ENCODE measurements around the gene KDM4F. TPM values are rescaled to one million over a fixed set of nuclear protein-coding genes. Genes with fewer than 3 reads are reported as not detected.
"Not testable (repeated sequence)": the region's sequence is repeated elsewhere in the genome, so short reads cannot be mapped to it uniquely, and the experiment has no call there.

Gene KDM4F
- total RNA-seq, 1 donor, result not detected

- no peak overlapping the region for H3K4me3 ChIP-seq (ENCODE audit: low read depth, low read length)
These were observed 20.9 kb upstream of the KDM4F start for GRCh38 chr11:95028357-95028756.

GRCh38 chr11:95033051-95033450, 16.2 kb upstream of the KDM4F start:
- no peak for TF ChIP-seq CTCF (IDR thresholded peaks at IDR 0.05; ENCODE audit: insufficient read depth, low read depth, low read length)
- no peak for DNase-seq (ENCODE audit: low read depth)
- no peak overlapping the region for H3K4me3 ChIP-seq (ENCODE audit: low read depth, low read length)

More at GRCh38 chr11:95028357-95028756, 20.9 kb upstream of the KDM4F start:
- DNase-seq (ENCODE audit: low read depth), result no peak
- no peak for TF ChIP-seq CTCF (IDR thresholded peaks at IDR 0.05; ENCODE audit: insufficient read depth, low read depth, low read length)

- DNase-seq (ENCODE audit: low read depth), result no peak
- TF ChIP-seq CTCF (IDR thresholded peaks at IDR 0.05; ENCODE audit: insufficient read depth, low read depth, low read length), result no peak
- no peak overlapping the region for H3K4me3 ChIP-seq (ENCODE audit: low read depth, low read length)
These were observed 13.9 kb upstream of the KDM4F start for GRCh38 chr11:95035316-95035715.

- peak overlapping the region; percentile 48 for H3K4me3 ChIP-seq (ENCODE audit: low read depth, low read length)
- not testable (repeated sequence) for DNase-seq (ENCODE audit: low read depth)
These were observed 11.7 kb upstream of the KDM4F start for GRCh38 chr11:95037356-95038035.

GRCh38 chr11:95042239-95042638, 7.0 kb upstream of the KDM4F start:
- TF ChIP-seq CTCF (IDR thresholded peaks at IDR 0.05; ENCODE audit: insufficient read depth, low read depth, low read length), result no peak
- no peak overlapping the region for H3K4me3 ChIP-seq (ENCODE audit: low read depth, low read length)
- no peak for DNase-seq (ENCODE audit: low read depth)

- no peak for TF ChIP-seq CTCF (IDR thresholded peaks at IDR 0.05; ENCODE audit: insufficient read depth, low read depth, low read length)
- no peak for DNase-seq (ENCODE audit: low read depth)
These were observed 6.3 kb upstream of the KDM4F start for GRCh38 chr11:95042906-95043305.

GRCh38 chr11:95044010-95044409, 5.2 kb upstream of the KDM4F start:
- DNase-seq (ENCODE audit: low read depth), result peak; percentile 51
- no peak overlapping the region for H3K4me3 ChIP-seq (ENCODE audit: low read depth, low read length)
- no peak for TF ChIP-seq CTCF (IDR thresholded peaks at IDR 0.05; ENCODE audit: insufficient read depth, low read depth, low read length)

More at GRCh38 chr11:95042906-95043305, 6.3 kb upstream of the KDM4F start:
- no peak overlapping the region for H3K4me3 ChIP-seq (ENCODE audit: low read depth, low read length)

All from fibroblast of villous mesenchyme (primary cell).